SJSA1 (cell line): ENCODE data around the gene TBX20. TPM values are rescaled to one million over a fixed set of nuclear protein-coding genes. Genes with fewer than 3 reads are reported as not detected.
"Not testable (repeated sequence)": the region's sequence is repeated elsewhere in the genome, so short reads cannot be mapped to it uniquely, and the experiment has no call there.

Source experiments
- DNase-seq, 2 experiments: peaks; one replicate each; pipeline ENCODE4 v3.0.0-alpha.2; 2015 to 2020; ENCODE audit warnings: low spot score in 2 of 2, low read depth in 1 of 2
- H3K27ac ChIP-seq: fragments of 250-450 bp; sonication (Bioruptor Pico); 2 replicates; pipeline ENCODE4 v1.5.1; 2020; ENCODE audit warnings: mild to moderate bottlenecking, moderate library complexity
- H3K27me3 ChIP-seq: fragments of 250-450 bp; sonication (Bioruptor Pico); replicated peaks from 2 replicates; pipeline ENCODE4 v1.5.1; 2020; ENCODE audit warnings: mild to moderate bottlenecking, moderate library complexity
- H3K36me3 ChIP-seq: fragments of 250-450 bp; sonication (Bioruptor Pico); 2 replicates; pipeline ENCODE4 v1.5.1; 2020; ENCODE audit warnings: mild to moderate bottlenecking
- H3K4me1 ChIP-seq: fragments of 250-450 bp; sonication (Bioruptor Pico); replicated peaks from 2 replicates; pipeline ENCODE4 v1.6.1; 2021; ENCODE audit warnings: mild to moderate bottlenecking
- H3K4me3 ChIP-seq: fragments of 250-450 bp; sonication (Bioruptor Pico); 2 replicates; pipeline ENCODE4 v1.5.1; 2020; ENCODE audit warnings: mild to moderate bottlenecking
- H3K9me3 ChIP-seq: fragments of 250-450 bp; sonication (Bioruptor Pico); replicated peaks from 2 replicates; pipeline ENCODE4 v1.5.1; 2020; ENCODE audit warnings: mild to moderate bottlenecking
- total RNA-seq: library from RNA; depleted of rRNA; stranded (reverse); fragments of >200 nt; shearing (Covaris generic); gene quantifications from 2 replicates; pipeline ENCODE4 v1.2.3, GENCODE V29; 2014

The TBX20 gene
- total RNA-seq, 1 experiment from 2014 or later = 5.1 TPM

DNA sequence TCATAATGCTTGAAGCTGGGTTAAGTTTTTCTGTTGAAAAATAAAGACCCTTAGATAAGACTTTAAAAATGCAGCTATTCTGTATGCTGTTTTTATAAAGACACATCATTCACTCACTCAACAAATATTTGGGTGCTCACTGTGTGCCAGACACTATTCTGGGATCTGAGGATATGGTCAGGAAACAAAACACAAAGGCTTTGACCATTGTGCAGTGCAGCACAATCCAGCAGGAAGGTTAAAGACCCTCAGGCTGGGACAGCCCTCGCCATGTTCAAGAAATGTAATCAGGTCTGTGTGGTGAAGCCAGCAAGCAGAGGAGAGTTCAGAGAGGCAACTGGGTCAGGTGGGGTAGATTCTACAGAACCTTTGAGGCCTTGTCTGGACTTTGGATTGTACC is 31.5 kb downstream of the TBX20 start:
- DNase-seq, H3K27ac ChIP-seq, H3K4me1 ChIP-seq, H3K9me3 ChIP-seq, H3K27me3 ChIP-seq, H3K4me3 ChIP-seq, H3K36me3 ChIP-seq: not testable (repeated sequence)

GRCh38 chr7:35220176-35220575 is 33.7 kb downstream of the TBX20 start:
- H3K27me3 ChIP-seq, H3K4me3 ChIP-seq, DNase-seq, H3K4me1 ChIP-seq, H3K36me3 ChIP-seq, H3K27ac ChIP-seq, H3K9me3 ChIP-seq: not testable (repeated sequence)

DNA sequence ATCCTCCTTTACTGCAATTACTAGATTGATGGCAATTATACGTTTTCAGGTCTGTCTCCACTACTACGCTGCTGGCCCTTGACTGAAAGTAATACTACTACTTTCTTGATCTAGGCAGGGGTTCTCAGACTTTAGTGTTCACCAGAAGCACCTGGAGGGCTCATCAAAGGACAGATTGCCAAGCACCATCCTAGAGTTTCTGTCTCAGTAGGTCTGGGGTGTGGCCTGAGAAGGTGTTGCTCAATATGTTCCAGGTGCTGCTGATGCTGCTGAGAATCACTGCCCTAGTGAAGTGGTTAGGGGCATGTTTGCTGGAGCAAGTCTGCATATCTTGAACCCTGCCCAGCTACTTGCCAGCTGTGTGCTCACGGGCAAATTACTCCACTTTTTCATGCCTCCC is 37.9 kb downstream of the TBX20 start:
- not testable (repeated sequence) for DNase-seq, H3K4me3 ChIP-seq

GRCh38 chr7:35215063-35215462 is 38.8 kb downstream of the TBX20 start:
- H3K4me3 ChIP-seq, H3K9me3 ChIP-seq, H3K27me3 ChIP-seq, DNase-seq, H3K36me3 ChIP-seq, H3K27ac ChIP-seq, H3K4me1 ChIP-seq: not testable (repeated sequence)

More for the DNA sequence above, 37.9 kb downstream of the TBX20 start:
- not testable (repeated sequence) for H3K27ac ChIP-seq, H3K36me3 ChIP-seq, H3K27me3 ChIP-seq, H3K4me1 ChIP-seq, H3K9me3 ChIP-seq

DNA sequence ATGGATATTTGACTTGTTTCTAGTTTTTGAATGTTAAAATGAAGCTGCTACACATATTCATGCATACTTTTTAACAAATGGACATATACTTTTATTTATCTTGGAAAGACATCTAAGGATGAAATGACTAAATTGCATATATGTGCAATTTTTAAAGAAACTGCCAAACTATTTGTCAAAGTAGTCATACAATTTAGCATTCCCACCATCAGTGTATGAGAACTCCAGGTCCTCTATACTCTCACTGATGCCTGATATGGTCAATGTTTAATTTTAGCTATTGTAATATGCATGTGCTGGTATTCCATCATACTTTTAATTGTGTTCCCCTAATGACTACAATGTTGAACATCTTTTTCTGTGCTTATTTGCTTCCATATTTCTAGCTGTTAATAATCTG is 47.0 kb downstream of the TBX20 start:
- not testable (repeated sequence) for H3K27me3 ChIP-seq, H3K4me3 ChIP-seq

GRCh38 chr7:35204850-35205249 is 49.0 kb downstream of the TBX20 start:
- H3K4me3 ChIP-seq, H3K9me3 ChIP-seq, H3K36me3 ChIP-seq, H3K27ac ChIP-seq, H3K4me1 ChIP-seq, H3K27me3 ChIP-seq, DNase-seq: not testable (repeated sequence)

More for the DNA sequence above, 47.0 kb downstream of the TBX20 start:
- H3K36me3 ChIP-seq, DNase-seq, H3K9me3 ChIP-seq, H3K4me1 ChIP-seq, H3K27ac ChIP-seq: not testable (repeated sequence)

GRCh38 chr7:35204031-35204430 is 49.9 kb downstream of the TBX20 start:
- H3K36me3 ChIP-seq, H3K4me3 ChIP-seq, H3K27me3 ChIP-seq, H3K4me1 ChIP-seq, H3K9me3 ChIP-seq, H3K27ac ChIP-seq, DNase-seq: not testable (repeated sequence)

DNA sequence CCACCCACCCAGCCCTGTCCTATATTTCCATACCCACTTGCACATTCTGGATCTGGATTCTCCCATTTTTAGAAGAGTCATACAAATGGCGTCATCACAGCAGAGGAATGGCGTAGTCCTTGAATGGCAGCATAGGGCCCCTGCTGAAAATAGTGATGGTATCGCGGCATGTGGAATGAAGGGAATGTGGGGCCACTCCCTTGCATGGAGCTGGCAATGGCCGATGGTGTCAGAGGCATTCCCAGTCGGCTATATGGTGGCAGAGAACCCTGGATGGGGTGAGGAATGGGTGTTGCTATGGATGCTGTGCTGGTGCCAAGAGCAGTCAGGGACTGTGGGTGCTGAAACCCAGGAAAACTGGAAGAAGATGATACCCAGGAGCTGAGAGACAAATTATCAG is 51.5 kb downstream of the TBX20 start:
- H3K9me3 ChIP-seq, H3K27ac ChIP-seq, H3K27me3 ChIP-seq: not testable (repeated sequence)

GRCh38 chr7:35200170-35200569 is 53.7 kb downstream of the TBX20 start:
- not testable (repeated sequence) for H3K9me3 ChIP-seq, H3K4me3 ChIP-seq, H3K4me1 ChIP-seq, DNase-seq, H3K36me3 ChIP-seq, H3K27ac ChIP-seq, H3K27me3 ChIP-seq

More for the DNA sequence above, 51.5 kb downstream of the TBX20 start:
- not testable (repeated sequence) for DNase-seq, H3K4me1 ChIP-seq, H3K4me3 ChIP-seq, H3K36me3 ChIP-seq

- H3K36me3 ChIP-seq, H3K27ac ChIP-seq, H3K27me3 ChIP-seq, H3K4me3 ChIP-seq, H3K9me3 ChIP-seq, H3K4me1 ChIP-seq: not testable (repeated sequence)
- peak in 1 of 2 experiments; percentile 7 for DNase-seq
Observed at GRCh38 chr7:35198370-35199140, 55.3 kb downstream of the TBX20 start.

DNA sequence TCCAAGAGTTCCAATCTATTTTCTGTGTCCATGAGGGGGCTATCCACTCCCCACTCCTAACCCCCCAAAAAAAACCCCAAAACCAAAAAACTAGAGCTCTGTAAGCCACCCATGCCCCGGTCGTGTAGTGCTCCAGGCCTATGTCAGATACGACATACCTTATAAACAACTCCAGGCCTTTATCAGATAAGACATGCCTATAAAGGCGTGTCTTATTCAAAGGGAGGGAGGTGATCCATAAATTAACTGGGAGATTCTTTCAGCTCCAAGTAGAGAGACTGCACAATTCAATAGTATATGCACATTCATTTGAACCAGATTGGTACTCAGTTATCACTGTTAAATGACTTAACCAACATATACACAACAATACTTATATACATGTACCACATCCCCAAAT is 62.3 kb downstream of the TBX20 start:
- DNase-seq, H3K4me1 ChIP-seq, H3K4me3 ChIP-seq, H3K9me3 ChIP-seq, H3K27ac ChIP-seq, H3K27me3 ChIP-seq, H3K36me3 ChIP-seq: not testable (repeated sequence)

DNA sequence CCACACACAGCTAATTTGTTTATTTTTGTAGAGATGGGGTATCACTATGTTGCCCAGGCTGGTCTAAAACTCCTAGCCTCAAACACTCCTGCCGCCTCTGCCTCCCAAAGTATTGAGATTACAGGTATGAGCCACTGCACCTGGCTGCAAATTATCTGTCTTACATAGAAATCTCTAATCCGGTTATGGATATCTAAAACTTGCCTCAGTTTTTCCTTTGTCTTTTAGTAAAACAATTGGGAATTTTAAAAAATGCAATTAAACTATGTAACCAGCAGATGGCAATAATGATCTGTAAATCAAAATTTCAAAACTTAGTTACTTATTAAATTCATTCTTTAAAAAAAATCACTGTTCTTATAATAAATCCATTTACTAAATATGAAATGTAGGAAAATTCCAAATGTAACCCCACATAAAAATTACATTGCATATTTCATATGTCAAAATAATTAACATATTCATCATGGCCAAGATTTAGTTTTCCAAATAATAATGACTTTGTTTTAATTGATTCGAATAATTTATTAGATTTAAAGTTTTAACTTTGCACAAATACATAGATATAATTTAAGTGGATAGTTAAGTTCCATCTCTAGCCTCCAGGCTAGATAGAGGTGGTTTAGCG is 63.6 kb downstream of the TBX20 start:
- not testable (repeated sequence) for H3K4me1 ChIP-seq, DNase-seq, H3K27ac ChIP-seq, H3K27me3 ChIP-seq, H3K9me3 ChIP-seq, H3K36me3 ChIP-seq, H3K4me3 ChIP-seq

GRCh38 chr7:35186751-35187150 is 67.1 kb downstream of the TBX20 start:
- H3K4me1 ChIP-seq, H3K27me3 ChIP-seq, H3K36me3 ChIP-seq, H3K9me3 ChIP-seq, H3K27ac ChIP-seq: not testable (repeated sequence)
- peak; percentile 26 to 43 for DNase-seq
- peak overlapping the region; percentile 42 for H3K4me3 ChIP-seq

GRCh38 chr7:35185908-35186731 is 67.8 kb downstream of the TBX20 start:
- H3K9me3 ChIP-seq = no peaks in the 10 kb centered on the region
- no peaks in the 10 kb centered on the region for H3K27me3 ChIP-seq
- DNase-seq = peak; percentile 67 to 80

More at GRCh38 chr7:35185908-35186731, 67.8 kb downstream of the TBX20 start:
- Histone ChIP-seq H3K27ac (peak overlapping the region; percentile 65), H3K36me3 (no peaks in the 10 kb centered on the region), H3K4me1 (no peaks in the 10 kb centered on the region), H3K4me3 (peak overlapping the region; percentile 42)
